Smooth muscle cell (in vitro differentiated cells): ENCODE results near the gene CASS4. TPM values are rescaled to one million over a fixed set of nuclear protein-coding genes. Genes with fewer than 3 reads are reported as not detected.

ENCODE experiments used
- DNase-seq: peaks from one replicate; lab custom pipeline; 2025; ENCODE audit not compliant: unreplicated experiment; lab: John Stamatoyannopoulos, UW
- H2AFZ ChIP-seq: fragments of 200-600 bp; sonication (generic); 2 replicates; pipeline ENCODE4 v1.6.0; 2016; ENCODE audit warnings: antibody characterized with exemption, low read depth, mild to moderate bottlenecking
- H3F3A ChIP-seq: fragments of 200-600 bp; sonication (generic); 2 replicates; pipeline ENCODE4 v1.6.0; 2017; ENCODE audit warnings: antibody characterized with exemption, low read depth
- H3K27ac ChIP-seq: fragments of 200-600 bp; sonication (generic); 2 replicates; pipeline ENCODE4 v1.5.1; 2016; ENCODE audit warnings: low read depth, mild to moderate bottlenecking
- H3K27me3 ChIP-seq: fragments of 200-600 bp; sonication (generic); 2 replicates; pipeline ENCODE4 v1.6.1; 2016; ENCODE audit warnings: low read depth, mild to moderate bottlenecking
- H3K36me3 ChIP-seq: fragments of 200-600 bp; sonication (generic); 2 replicates; pipeline ENCODE4 v1.5.1; 2016; ENCODE audit warnings: low read depth
- H3K4me1 ChIP-seq: fragments of 200-600 bp; sonication (generic); 2 replicates; pipeline ENCODE4 v1.5.1; 2016; ENCODE audit warnings: low read depth
- H3K4me2 ChIP-seq: fragments of 200-600 bp; sonication (generic); 2 replicates; pipeline ENCODE4 v1.6.0; 2016; ENCODE audit warnings: mild to moderate bottlenecking
- H3K4me3 ChIP-seq: fragments of 200-600 bp; sonication (generic); 2 replicates; pipeline ENCODE4 v1.5.1; 2016; ENCODE audit warnings: mild to moderate bottlenecking
- H3K79me2 ChIP-seq: fragments of 200-600 bp; sonication (generic); 2 replicates; pipeline ENCODE4 v1.6.0; 2016; ENCODE audit warnings: low read depth, mild to moderate bottlenecking
- H3K9ac ChIP-seq: fragments of 200-600 bp; sonication (generic); 2 replicates; pipeline ENCODE4 v1.6.0; 2016; ENCODE audit warnings: low read depth
- H3K9me3 ChIP-seq: fragments of 200-600 bp; sonication (generic); replicated peaks from 2 replicates; pipeline ENCODE4 v1.5.1; 2016; ENCODE audit warnings: low read depth
- H4K20me1 ChIP-seq: fragments of 200-600 bp; sonication (generic); 2 replicates; pipeline ENCODE4 v1.6.0; 2016; ENCODE audit warnings: low read depth
- CTCF ChIP-seq: fragments of 200-600 bp; sonication (generic); IDR thresholded peaks from 2 replicates; pipeline ENCODE4 v1.5.1; 2017; ENCODE audit warnings: borderline replicate concordance, mild to moderate bottlenecking, antibody characterized with exemption; ENCODE audit not compliant: insufficient read depth, poor library complexity, severe bottlenecking
- WGBS: methylation state at CpG from one replicate; pipeline ENCODE4 v1.1.7; 2016; ENCODE audit warnings: low lambda C conversion rate; 5-methylcytosine and 5-hydroxymethylcytosine counted together
- polyA plus RNA-seq: library from polyadenylated mRNA; unstranded; fragments of >200 nt; fragmentation: Nextera tagmentation; extraction: Ambion mirVana; gene quantifications from 2 replicates; pipeline ENCODE4 v1.2.1, GENCODE V29; 2016
- total RNA-seq: library from RNA; depleted of rRNA; stranded (reverse); fragments of >200 nt; gene quantifications from 2 replicates; pipeline ENCODE4 v1.2.3, GENCODE V29; 2014

Gene CASS4
- total and polyA plus RNA-seq, 2 experiments from 2014 or later = 0.07 to 0.22 TPM

DNA sequence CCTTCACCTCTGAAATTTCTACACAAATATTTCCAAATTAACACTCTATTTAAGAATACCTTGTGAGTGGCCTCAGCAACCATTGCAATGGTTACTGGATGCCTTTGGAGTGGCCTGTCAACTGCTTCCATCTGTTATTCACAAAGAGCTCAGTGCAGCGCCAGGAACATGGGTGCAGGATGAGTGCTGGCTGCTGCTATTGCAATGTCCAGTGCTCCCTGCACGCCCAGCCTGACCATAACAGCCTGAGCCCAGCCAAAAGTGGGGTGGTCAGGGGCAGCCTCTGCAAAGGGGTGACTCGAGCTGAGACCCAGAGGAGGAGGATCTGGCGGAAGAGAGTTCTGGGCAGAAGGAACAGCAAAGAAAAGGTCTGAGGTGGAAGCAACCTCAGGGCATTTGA is 18.4 kb downstream of the CASS4 start:
- no peak overlapping the region for H3K4me2 ChIP-seq
- H3F3A ChIP-seq = no peaks in the 10 kb centered on the region
- TF ChIP-seq CTCF = no peak
- no peaks in the 10 kb centered on the region for H3K4me1 ChIP-seq
- no peaks in the 10 kb centered on the region for H3K36me3 ChIP-seq
- no peaks in the 10 kb centered on the region for H3K9me3 ChIP-seq
- H4K20me1 ChIP-seq = no peaks in the 10 kb centered on the region
- H3K27ac ChIP-seq = no peak overlapping the region
- no peak overlapping the region for H3K4me3 ChIP-seq
- no peaks in the 10 kb centered on the region for H3K27me3 ChIP-seq
- no peak overlapping the region for H2AFZ ChIP-seq
- no peak for DNase-seq
- 70% methylated on average over 4 of the region's 4 CpGs for WGBS
- no peak overlapping the region for H3K9ac ChIP-seq
- H3K79me2 ChIP-seq = no peaks in the 10 kb centered on the region

GRCh38 chr20:56430957-56431356 is 18.9 kb downstream of the CASS4 start:
- no peaks in the 10 kb centered on the region for H4K20me1 ChIP-seq
- 80% methylated on average over 1 of the region's 1 CpG for WGBS
- H2AFZ ChIP-seq = no peak overlapping the region
- no peak for TF ChIP-seq CTCF
- H3K9ac ChIP-seq = no peak overlapping the region
- no peaks in the 10 kb centered on the region for H3K9me3 ChIP-seq
- H3K4me2 ChIP-seq = no peak overlapping the region
- H3K27ac ChIP-seq = no peak overlapping the region
- H3K36me3 ChIP-seq = no peaks in the 10 kb centered on the region
- no peaks in the 10 kb centered on the region for H3K4me1 ChIP-seq
- no peaks in the 10 kb centered on the region for H3K27me3 ChIP-seq
- no peak for DNase-seq
- no peaks in the 10 kb centered on the region for H3F3A ChIP-seq
- no peaks in the 10 kb centered on the region for H3K79me2 ChIP-seq
- no peak overlapping the region for H3K4me3 ChIP-seq

- H3F3A ChIP-seq = no peaks in the 10 kb centered on the region
- H2AFZ ChIP-seq = no peak overlapping the region
- no peaks in the 10 kb centered on the region for H3K9me3 ChIP-seq
- 89% methylated on average over 3 of the region's 3 CpGs for WGBS
- no peaks in the 10 kb centered on the region for H3K79me2 ChIP-seq
- H3K4me2 ChIP-seq = no peak overlapping the region
- TF ChIP-seq CTCF = no peak
- no peak overlapping the region for H3K9ac ChIP-seq
- no peaks in the 10 kb centered on the region for H3K36me3 ChIP-seq
- no peak overlapping the region for H3K4me3 ChIP-seq
- no peak for DNase-seq
- no peak overlapping the region for H3K27ac ChIP-seq
- H3K27me3 ChIP-seq = no peaks in the 10 kb centered on the region
- no peaks in the 10 kb centered on the region for H4K20me1 ChIP-seq
- H3K4me1 ChIP-seq = no peaks in the 10 kb centered on the region
Measured at GRCh38 chr20:56431471-56431870, 19.4 kb downstream of the CASS4 start.

- no peak overlapping the region for H3K4me2 ChIP-seq
- peak overlapping the region; percentile 13 for H3K27ac ChIP-seq
- H3K36me3 ChIP-seq = no peaks in the 10 kb centered on the region
- no peaks in the 10 kb centered on the region for H3K4me1 ChIP-seq
- H3K9me3 ChIP-seq = no peaks in the 10 kb centered on the region
- no peaks in the 10 kb centered on the region for H3K27me3 ChIP-seq
- H3K9ac ChIP-seq = no peak overlapping the region
- no peak for DNase-seq
- TF ChIP-seq CTCF = no peak
- no peaks in the 10 kb centered on the region for H4K20me1 ChIP-seq
- H3K79me2 ChIP-seq = no peaks in the 10 kb centered on the region
- H3K4me3 ChIP-seq = no peak overlapping the region
- 89% methylated on average over 3 of the region's 3 CpGs for WGBS
- no peak overlapping the region for H2AFZ ChIP-seq
- peaks cover 1% of the 10 kb centered on the region for H3F3A ChIP-seq
Measured at GRCh38 chr20:56433221-56433879, 21.3 kb downstream of the CASS4 start.
